Activated T-helper 1 cell treated with anti-CD3 and anti-CD28 coated beads, Interleukin-12 subunit alpha, Interleukin-12 subunit beta, Interleukin-2, Interleukin-4 antibody, amounts not matched to agents 30 ng/mL and 10 ng/mL and 1 ng/mL, durations not matched to agents 14 hours and 24 hours and 36 hours (primary cell): Measurements from ENCODE around the gene TMEM150B. TPM values are rescaled to one million over a fixed set of nuclear protein-coding genes. Genes with fewer than 3 reads are reported as not detected.
A peak's percentile ranks its signal among the peaks of the same experiment; 100 is the strongest.
"Not testable (repeated sequence)": the region's sequence is repeated elsewhere in the genome, so short reads cannot be mapped to it uniquely, and the experiment has no call there.

Experiments used
- DNase-seq: peaks from one replicate; pipeline ENCODE4 v3.0.0; 2021; ENCODE audit warnings: low spot score
- H3K27ac Mint-ChIP-seq: one replicate; pipeline ENCODE4 v1.8.0; 2021; ENCODE audit warnings: mild to moderate bottlenecking, mixed read lengths
- H3K27me3 Mint-ChIP-seq: one replicate; pipeline ENCODE4 v1.8.0; 2022; ENCODE audit warnings: mild to moderate bottlenecking, moderate library complexity, mixed read lengths; ENCODE audit not compliant: insufficient read depth
- H3K36me3 Mint-ChIP-seq: one replicate; pipeline ENCODE4 v1.8.0; 2021; ENCODE audit warnings: low read depth, mixed read lengths
- H3K4me1 Mint-ChIP-seq: one replicate; pipeline ENCODE4 v1.8.0; 2021; ENCODE audit warnings: low read depth, mixed read lengths
- H3K4me3 Mint-ChIP-seq: one replicate; pipeline ENCODE4 v1.8.0; 2021; ENCODE audit warnings: mild to moderate bottlenecking, moderate library complexity, mixed read lengths
- H3K9me3 Mint-ChIP-seq: one replicate; pipeline ENCODE4 v1.8.0; 2021; ENCODE audit warnings: mixed read lengths
- intact Hi-C: fragments of 100-400 bp; cut with micrococcal nuclease; formaldehyde crosslinking; loops from one replicate; pipeline ENCODE4 v1.15.1; 2024
- total RNA-seq: library from RNA; stranded (reverse); gene quantifications from 2 replicates; pipeline ENCODE4 v1.2.3, GENCODE V29; 2022

The TMEM150B gene
- total RNA-seq, 1 donor from 2014 or later, result not detected

DNA sequence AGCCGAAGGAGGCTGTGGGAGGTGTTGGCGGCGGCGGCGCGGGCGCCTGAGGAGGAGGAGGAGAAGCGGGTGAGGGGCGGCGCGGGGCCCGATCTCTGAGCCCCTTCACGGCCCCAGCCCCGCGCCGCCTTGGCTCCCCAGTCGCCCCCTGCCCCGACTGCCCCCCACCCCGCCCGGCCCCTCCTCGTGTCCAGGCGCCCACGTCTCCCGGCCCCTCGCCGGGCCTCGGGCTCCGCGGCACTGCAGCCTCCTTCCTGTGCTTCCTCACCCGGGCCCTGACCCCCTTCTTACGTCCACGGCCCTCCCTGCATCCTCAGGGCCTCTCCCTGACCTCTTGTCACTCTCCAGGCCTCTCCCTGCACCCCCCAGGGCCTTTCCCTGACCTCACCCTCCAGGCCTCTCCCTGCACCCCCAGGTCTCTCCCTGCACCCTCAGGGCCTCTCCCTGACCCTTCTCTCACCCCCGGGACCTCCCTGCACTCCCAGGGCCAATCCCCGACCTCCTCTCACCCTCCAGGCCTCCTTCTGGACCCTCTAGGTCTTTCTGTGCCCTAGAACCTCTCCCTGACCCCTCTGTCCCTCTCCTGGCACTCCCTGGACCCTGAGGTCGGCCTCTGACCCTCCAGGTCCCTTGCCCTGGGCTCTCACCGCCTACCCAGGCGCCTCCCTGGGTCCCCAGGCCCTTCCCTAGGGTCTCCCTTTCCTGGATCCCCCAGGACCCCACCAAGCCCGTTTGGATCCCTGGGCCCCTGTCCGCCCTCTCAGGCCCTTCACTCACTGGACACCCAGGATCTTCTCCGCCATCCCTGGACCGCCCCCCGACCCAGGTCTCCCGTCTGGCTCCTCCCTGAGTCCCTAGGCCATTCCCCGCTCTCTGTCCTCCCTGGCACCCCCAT is 15.0 kb upstream of the TMEM150B start:
- H3K27ac Mint-ChIP-seq, result peak overlapping the region; percentile 99
- H3K36me3 Mint-ChIP-seq, result peaks cover 8% of the 10 kb centered on the region
- intact Hi-C loops, result loop anchor here (1.0 to 5.0 kb wide), 17 partner anchors 14 to 891 kb away; partner anchors contain the start of genes COX6B2, DNAAF3, FIZ1 and HSPBP1
- peaks cover 14% of the 10 kb centered on the region for H3K4me1 Mint-ChIP-seq
- peak overlapping the region; percentile 96 for H3K4me3 Mint-ChIP-seq
- H3K27me3 Mint-ChIP-seq, result peaks cover 9% of the 10 kb centered on the region
- H3K9me3 Mint-ChIP-seq, result no peaks in the 10 kb centered on the region
- no peak for DNase-seq

GRCh38 chr19:55339105-55339888 is 14.2 kb upstream of the TMEM150B start, which contains the start of gene KMT5C:
TSS of gene KMT5C (plus strand) at chr19:55339876. CDS start at chr19:55341937, 2,061 bp downstream.
- peak; percentile 100 for DNase-seq
- Mint-ChIP-seq H3K4me3 (peak within 1 kb of the TSS; percentile 96), H3K27me3 (peaks cover 9% of the 10 kb centered on the region), H3K4me1 (peaks cover 14% of the 10 kb centered on the region), H3K27ac (peak within 1 kb of the TSS; percentile 99), H3K36me3 (peaks cover 6% of the 10 kb centered on the region), H3K9me3 (no peaks in the 10 kb centered on the region)
- intact Hi-C loops, result loop anchor here (1.0 to 5.0 kb wide), 17 partner anchors 15 to 890 kb away; partner anchors contain the start of genes COX6B2, DNAAF3, FIZ1 and HSPBP1

DNA sequence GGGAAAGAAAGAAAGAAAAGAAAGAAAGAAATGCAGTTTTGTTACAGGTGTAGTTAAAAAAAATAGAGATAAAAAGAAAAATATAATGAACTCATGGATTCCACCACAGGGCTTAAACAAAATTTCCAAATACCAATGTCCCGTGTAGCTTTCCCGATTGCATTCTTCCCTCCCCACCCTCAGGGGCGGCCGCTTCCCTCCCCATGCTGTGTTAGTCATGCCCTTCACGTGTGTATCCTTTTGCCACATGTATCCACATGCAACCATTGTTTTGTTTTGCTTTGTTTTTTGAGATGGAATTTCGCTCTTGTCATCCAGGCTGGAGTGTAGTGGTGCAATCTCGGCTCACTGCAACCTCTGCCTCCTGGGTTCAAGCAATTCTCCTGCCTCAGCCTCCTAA is 11.0 kb upstream of the TMEM150B start:
- Mint-ChIP-seq H3K9me3 (no peaks in the 10 kb centered on the region), H3K27me3 (peaks cover 17% of the 10 kb centered on the region), H3K27ac (no peak overlapping the region), H3K4me3 (no peak overlapping the region), H3K4me1 (peaks cover 9% of the 10 kb centered on the region), H3K36me3 (peaks cover 1% of the 10 kb centered on the region)
- intact Hi-C loops, result loop anchor here (5.0 kb wide), 2 partner anchors 306 to 874 kb away; partner anchors contain the start of genes LENG9, ZNF580 and ZNF581
- no peak for DNase-seq

- no peaks in the 10 kb centered on the region for H3K9me3 Mint-ChIP-seq
- peaks cover 21% of the 10 kb centered on the region for H3K27me3 Mint-ChIP-seq
- no peak for DNase-seq
- H3K36me3 Mint-ChIP-seq, result no peaks in the 10 kb centered on the region
- intact Hi-C loops, result no loop called here
- no peak overlapping the region for H3K27ac Mint-ChIP-seq
- H3K4me1 Mint-ChIP-seq, result peaks cover 7% of the 10 kb centered on the region
- no peak overlapping the region for H3K4me3 Mint-ChIP-seq
These were observed 8.7 kb upstream of the TMEM150B start for GRCh38 chr19:55333870-55334269.

DNA sequence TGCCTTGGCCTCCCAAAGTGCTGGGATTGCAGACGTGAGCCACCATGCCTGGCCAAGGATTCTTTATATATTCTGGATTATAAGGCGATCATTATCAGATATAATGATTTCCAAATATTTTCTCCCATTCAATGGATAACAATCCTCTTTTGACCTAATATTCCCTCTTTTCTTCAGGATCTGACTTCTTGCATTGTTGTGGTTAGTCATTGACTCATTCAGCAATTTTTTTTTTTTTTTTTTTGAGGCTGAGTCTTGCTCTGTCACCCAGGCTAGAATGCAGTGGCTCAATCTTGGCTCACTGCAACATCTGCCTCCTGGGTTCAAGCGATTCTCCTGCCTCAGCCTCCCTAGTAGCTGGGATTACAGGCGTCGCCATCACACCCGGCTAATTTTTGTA is 4.7 kb upstream of the TMEM150B start:
- H3K9me3 Mint-ChIP-seq, DNase-seq, intact Hi-C loops, H3K4me3 Mint-ChIP-seq, H3K36me3 Mint-ChIP-seq, H3K4me1 Mint-ChIP-seq, H3K27ac Mint-ChIP-seq: not testable (repeated sequence)
- H3K27me3 Mint-ChIP-seq, result peaks cover 12% of the 10 kb centered on the region

- H3K4me1 Mint-ChIP-seq, H3K4me3 Mint-ChIP-seq, H3K27me3 Mint-ChIP-seq, H3K36me3 Mint-ChIP-seq, H3K27ac Mint-ChIP-seq, DNase-seq, H3K9me3 Mint-ChIP-seq, intact Hi-C loops: not testable (repeated sequence)
These were observed 3.7 kb upstream of the TMEM150B start for GRCh38 chr19:55328774-55329318.

- no peak for DNase-seq
- Mint-ChIP-seq H3K9me3 (no peaks in the 10 kb centered on the region), H3K4me3 (no peak overlapping the region), H3K27me3 (peaks cover 3% of the 10 kb centered on the region), H3K36me3 (no peaks in the 10 kb centered on the region), H3K27ac (no peak overlapping the region), H3K4me1 (peaks cover 6% of the 10 kb centered on the region)
- intact Hi-C loops, result no loop called here
These were observed 479 bp downstream of the TMEM150B start for GRCh38 chr19:55324662-55325061.

- Mint-ChIP-seq H3K4me1 (peaks cover 6% of the 10 kb centered on the region), H3K27me3 (peaks cover 3% of the 10 kb centered on the region), H3K36me3 (no peaks in the 10 kb centered on the region), H3K4me3 (no peak overlapping the region), H3K9me3 (no peaks in the 10 kb centered on the region), H3K27ac (no peak overlapping the region)
- no peak for DNase-seq
- intact Hi-C loops, result no loop called here
These were observed 2.8 kb downstream of the TMEM150B start for GRCh38 chr19:55322204-55322885.

DNA sequence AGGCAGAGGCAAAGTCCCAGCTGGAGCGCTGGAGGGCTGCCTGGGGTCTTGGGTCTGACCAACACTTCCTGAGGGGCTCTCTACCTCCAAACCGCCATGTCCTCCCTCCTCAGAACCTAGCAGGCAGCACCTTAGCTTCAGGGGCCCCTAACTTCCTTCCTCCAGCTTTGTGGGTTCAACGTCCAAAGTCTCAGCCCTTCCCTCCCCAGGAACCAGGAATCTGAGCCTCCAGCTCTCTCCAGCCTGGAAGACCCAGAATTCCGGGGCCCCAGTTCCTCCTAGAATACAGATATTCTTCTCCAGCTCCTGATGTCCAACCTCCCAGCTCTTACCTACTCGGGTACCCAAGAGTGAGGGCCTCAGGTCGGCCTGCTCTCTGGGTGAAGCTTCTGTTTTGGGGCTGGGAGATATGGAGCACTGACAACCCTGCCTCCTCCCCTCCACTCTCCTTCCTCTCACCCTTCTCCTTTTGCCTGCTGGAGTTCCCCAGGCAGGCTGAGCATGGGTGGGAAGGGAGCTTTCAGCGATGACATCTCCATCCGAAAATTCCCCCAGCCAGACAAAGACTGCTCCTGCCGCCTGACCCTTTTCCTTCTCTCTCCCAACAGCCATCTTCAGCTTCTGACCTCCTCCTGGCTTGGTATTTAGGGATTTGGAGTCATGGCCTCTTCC is 3.5 kb downstream of the TMEM150B start:
- H3K4me3 Mint-ChIP-seq, result no peak overlapping the region
- intact Hi-C loops, result no loop called here
- peaks cover 6% of the 10 kb centered on the region for H3K4me1 Mint-ChIP-seq
- no peaks in the 10 kb centered on the region for H3K36me3 Mint-ChIP-seq
- H3K27ac Mint-ChIP-seq, result no peak overlapping the region
- peaks cover 3% of the 10 kb centered on the region for H3K27me3 Mint-ChIP-seq
- no peaks in the 10 kb centered on the region for H3K9me3 Mint-ChIP-seq
- no peak for DNase-seq

GRCh38 chr19:55320844-55321419 is 4.2 kb downstream of the TMEM150B start:
- DNase-seq, result no peak
- Mint-ChIP-seq H3K27ac (no peak overlapping the region), H3K4me3 (no peak overlapping the region), H3K9me3 (no peaks in the 10 kb centered on the region), H3K27me3 (peaks cover 3% of the 10 kb centered on the region), H3K36me3 (no peaks in the 10 kb centered on the region), H3K4me1 (peaks cover 6% of the 10 kb centered on the region)
- intact Hi-C loops, result no loop called here

- no peak overlapping the region for H3K27ac Mint-ChIP-seq
- no peak for DNase-seq
- H3K9me3 Mint-ChIP-seq, result no peaks in the 10 kb centered on the region
- H3K27me3 Mint-ChIP-seq, result peaks cover 2% of the 10 kb centered on the region
- peaks cover 3% of the 10 kb centered on the region for H3K4me1 Mint-ChIP-seq
- no peak overlapping the region for H3K4me3 Mint-ChIP-seq
- H3K36me3 Mint-ChIP-seq, result no peaks in the 10 kb centered on the region
- intact Hi-C loops, result no loop called here
These were observed 5.4 kb downstream of the TMEM150B start for GRCh38 chr19:55319785-55320184.
